ENCODE results near the gene LRRC47.

Gene LRRC47

GRCh38 chr1:3746389-3746829, 49.9 kb downstream of the LRRC47 start:
- no peak for DNase-seq

GRCh38 chr1:3745590-3746381, 50.5 kb downstream of the LRRC47 start:
- no peak for DNase-seq

GRCh38 chr1:3745071-3745470, 51.2 kb downstream of the LRRC47 start:
- no peak for DNase-seq

GRCh38 chr1:3744646-3745045, 51.7 kb downstream of the LRRC47 start:
- DNase-seq, result no peak

- DNase-seq, result no peak
These were observed 52.5 kb downstream of the LRRC47 start for GRCh38 chr1:3743826-3744225.

- no peak for DNase-seq
These were observed 52.9 kb downstream of the LRRC47 start for GRCh38 chr1:3743421-3743820.

GRCh38 chr1:3742439-3743298, 53.6 kb downstream of the LRRC47 start:
- no peak for DNase-seq

GRCh38 chr1:3741566-3742438, 54.5 kb downstream of the LRRC47 start:
- no peak for DNase-seq

- no peak for DNase-seq
These were observed 55.5 kb downstream of the LRRC47 start for GRCh38 chr1:3740752-3741151.

- no peak for DNase-seq
These were observed 56.3 kb downstream of the LRRC47 start for GRCh38 chr1:3740042-3740441.

GRCh38 chr1:3738943-3739342, 57.4 kb downstream of the LRRC47 start:
- no peak for DNase-seq

GRCh38 chr1:3736708-3737107, 59.6 kb downstream of the LRRC47 start:
- DNase-seq, result no peak

- no peak for DNase-seq
These were observed 60.2 kb downstream of the LRRC47 start for GRCh38 chr1:3736131-3736561.

GRCh38 chr1:3735688-3736087, 60.6 kb downstream of the LRRC47 start:
- no peak for DNase-seq

- DNase-seq, result no peak
These were observed 61.1 kb downstream of the LRRC47 start for GRCh38 chr1:3735027-3735681.

GRCh38 chr1:3734602-3735001, 61.7 kb downstream of the LRRC47 start:
- DNase-seq, result no peak

- DNase-seq, result no peak
These were observed 62.3 kb downstream of the LRRC47 start for GRCh38 chr1:3733883-3734589.

- no peak for DNase-seq
These were observed 63.0 kb downstream of the LRRC47 start for GRCh38 chr1:3733094-3733882.

- DNase-seq, result no peak
These were observed 63.7 kb downstream of the LRRC47 start for GRCh38 chr1:3732434-3733093.

Measured in activated CD4-positive, alpha-beta T cell treated with anti-CD3 and anti-CD28 coated beads, Interleukin-10, Interleukin-2, amounts not matched to agents 100 ng/mL and 50 ng/mL, durations not matched to agents 16 hours and 8 hours (primary cell).